Mammary epithelial cell (primary cell): ENCODE data around the gene POP5.

Experiments used
- CTCF ChIP-seq, 2 donors: IDR thresholded peaks in 1 of 2; conservative IDR thresholded peaks in 1 of 2; 2 replicates each; pipeline ENCODE4 v1.5.1; 2011 to 2012; ENCODE audit warnings: inconsistent platforms in 2 of 2, low read length in 2 of 2, mild to moderate bottlenecking in 2 of 2, control low read depth in 1 of 2, low read depth in 1 of 2; ENCODE audit not compliant: insufficient read depth in 1 of 2; ENCODE audit errors: extremely low read depth in 1 of 2
- EZH2 ChIP-seq: IDR thresholded peaks from 2 replicates; pipeline ENCODE4 v1.6.1; 2012; ENCODE audit warnings: low read length, inconsistent platforms, borderline replicate concordance

- TF ChIP-seq CTCF (conservative IDR thresholded peaks at IDR 0.05 in 1 of 2, IDR thresholded peaks at IDR 0.05 in 1 of 2; ENCODE audit: extremely low read depth in 1 of 2, insufficient read depth in 1 of 2, low read depth in 1 of 2, low read length in 2 of 2) (no peak), EZH2 (no peak)
Measured at GRCh38 chr12:120536064-120536791, 45.0 kb downstream of the POP5 start.
